ENCODE measurements around the gene FBXO11.

Gene FBXO11

GRCh38 chr2:47767880-47768609, 138.3 kb downstream of the FBXO11 start:
- Histone ChIP-seq H3K4me1 (ENCODE audit: control insufficient read depth, insufficient read depth, low read length, poor library complexity, severe bottlenecking) (no peaks in the 10 kb centered on the region), H3K9me3 (ENCODE audit: control insufficient read depth, low read length) (peaks cover 5% of the 10 kb centered on the region), H3K4me3 (ENCODE audit: extremely low read depth, insufficient read depth, low read length, poor library complexity, severe bottlenecking) (no peak overlapping the region), H3K36me3 (ENCODE audit: control insufficient read depth, insufficient read depth, low read length) (no peaks in the 10 kb centered on the region), H3K27ac (ENCODE audit: low read depth, low read length, severe bottlenecking) (no peak overlapping the region)
- WGBS, 2 experiments (ENCODE audit: insufficient coverage in 2 of 2): 41 to 47% methylated on average over 18 to 24 of the region's 28 CpGs

GRCh38 chr2:47767497-47767844, 138.8 kb downstream of the FBXO11 start:
- peaks cover 5% of the 10 kb centered on the region for H3K9me3 ChIP-seq (ENCODE audit: control insufficient read depth, low read length)
- no peaks in the 10 kb centered on the region for H3K36me3 ChIP-seq (ENCODE audit: control insufficient read depth, insufficient read depth, low read length)
- 78 to 80% methylated on average over 1 to 2 of the region's 3 CpGs for WGBS, 2 experiments (ENCODE audit: insufficient coverage in 2 of 2)
- H3K27ac ChIP-seq (ENCODE audit: low read depth, low read length, severe bottlenecking): no peak overlapping the region
- no peaks in the 10 kb centered on the region for H3K4me1 ChIP-seq (ENCODE audit: control insufficient read depth, insufficient read depth, low read length, poor library complexity, severe bottlenecking)
- no peak overlapping the region for H3K4me3 ChIP-seq (ENCODE audit: extremely low read depth, insufficient read depth, low read length, poor library complexity, severe bottlenecking)

- 91 to 94% methylated on average over 9 to 10 of the region's 10 CpGs for WGBS, 2 experiments (ENCODE audit: insufficient coverage in 2 of 2)
- Histone ChIP-seq H3K36me3 (ENCODE audit: control insufficient read depth, insufficient read depth, low read length) (no peaks in the 10 kb centered on the region), H3K27ac (ENCODE audit: low read depth, low read length, severe bottlenecking) (no peak overlapping the region), H3K9me3 (ENCODE audit: control insufficient read depth, low read length) (peaks cover 16% of the 10 kb centered on the region), H3K4me3 (ENCODE audit: extremely low read depth, insufficient read depth, low read length, poor library complexity, severe bottlenecking) (no peak overlapping the region), H3K4me1 (ENCODE audit: control insufficient read depth, insufficient read depth, low read length, poor library complexity, severe bottlenecking) (peaks cover 7% of the 10 kb centered on the region)
Observed at GRCh38 chr2:47751856-47752414, 154.4 kb downstream of the FBXO11 start.

- 70 to 80% methylated on average over 2 of the region's 4 CpGs for WGBS, 2 experiments (ENCODE audit: insufficient coverage in 2 of 2)
- no peaks in the 10 kb centered on the region for H3K36me3 ChIP-seq (ENCODE audit: control insufficient read depth, insufficient read depth, low read length)
- no peaks in the 10 kb centered on the region for H3K4me1 ChIP-seq (ENCODE audit: control insufficient read depth, insufficient read depth, low read length, poor library complexity, severe bottlenecking)
- H3K9me3 ChIP-seq (ENCODE audit: control insufficient read depth, low read length): peaks cover 16% of the 10 kb centered on the region
- no peak overlapping the region for H3K27ac ChIP-seq (ENCODE audit: low read depth, low read length, severe bottlenecking)
- H3K4me3 ChIP-seq (ENCODE audit: extremely low read depth, insufficient read depth, low read length, poor library complexity, severe bottlenecking): no peak overlapping the region
Observed at GRCh38 chr2:47747878-47748277, 158.4 kb downstream of the FBXO11 start.

- Histone ChIP-seq H3K36me3 (ENCODE audit: control insufficient read depth, insufficient read depth, low read length) (no peaks in the 10 kb centered on the region), H3K9me3 (ENCODE audit: control insufficient read depth, low read length) (peaks cover 16% of the 10 kb centered on the region), H3K4me1 (ENCODE audit: control insufficient read depth, insufficient read depth, low read length, poor library complexity, severe bottlenecking) (no peaks in the 10 kb centered on the region), H3K27ac (ENCODE audit: low read depth, low read length, severe bottlenecking) (no peak overlapping the region), H3K4me3 (ENCODE audit: extremely low read depth, insufficient read depth, low read length, poor library complexity, severe bottlenecking) (no peak overlapping the region)
- WGBS, 2 experiments (ENCODE audit: insufficient coverage in 2 of 2): 80 to 100% methylated on average over 1 to 2 of the region's 2 CpGs
Observed at GRCh38 chr2:47744074-47744473, 162.2 kb downstream of the FBXO11 start.

- no peaks in the 10 kb centered on the region for H3K36me3 ChIP-seq (ENCODE audit: control insufficient read depth, insufficient read depth, low read length)
- no peak overlapping the region for H3K4me3 ChIP-seq (ENCODE audit: extremely low read depth, insufficient read depth, low read length, poor library complexity, severe bottlenecking)
- no peaks in the 10 kb centered on the region for H3K4me1 ChIP-seq (ENCODE audit: control insufficient read depth, insufficient read depth, low read length, poor library complexity, severe bottlenecking)
- no peak overlapping the region for H3K27ac ChIP-seq (ENCODE audit: low read depth, low read length, severe bottlenecking)
- H3K9me3 ChIP-seq (ENCODE audit: control insufficient read depth, low read length): no peaks in the 10 kb centered on the region
- WGBS, 2 experiments (ENCODE audit: insufficient coverage in 2 of 2): 57 to 73% methylated on average over 2 of the region's 3 CpGs
Observed at GRCh38 chr2:47741637-47742036, 164.7 kb downstream of the FBXO11 start.

- no peaks in the 10 kb centered on the region for H3K4me1 ChIP-seq (ENCODE audit: control insufficient read depth, insufficient read depth, low read length, poor library complexity, severe bottlenecking)
- WGBS, 2 experiments (ENCODE audit: insufficient coverage in 2 of 2): 100% methylated on average over 2 of the region's 3 CpGs
- no peaks in the 10 kb centered on the region for H3K36me3 ChIP-seq (ENCODE audit: control insufficient read depth, insufficient read depth, low read length)
- no peaks in the 10 kb centered on the region for H3K9me3 ChIP-seq (ENCODE audit: control insufficient read depth, low read length)
- no peak overlapping the region for H3K27ac ChIP-seq (ENCODE audit: low read depth, low read length, severe bottlenecking)
- no peak overlapping the region for H3K4me3 ChIP-seq (ENCODE audit: extremely low read depth, insufficient read depth, low read length, poor library complexity, severe bottlenecking)
Observed at GRCh38 chr2:47741101-47741500, 165.2 kb downstream of the FBXO11 start.

Data from mesodermal cell (in vitro differentiated cells).